GM06990 (cell line): ENCODE results near the gene NKD1.
A peak's percentile ranks its signal among the peaks of the same experiment; 100 is the strongest.

Experiments
- DNase-seq: peaks from one replicate; pipeline ENCODE4 v3.0.0-alpha.2; 2011; ENCODE audit not compliant: insufficient read length; ENCODE audit errors: extremely low read depth
- H3K27me3 ChIP-seq: replicated peaks from 2 replicates; pipeline ENCODE4 v1.6.0; 2011; ENCODE audit warnings: low read length; ENCODE audit not compliant: control insufficient read depth, insufficient read depth
- H3K36me3 ChIP-seq: 2 replicates; pipeline ENCODE4 v1.5.1; 2011; ENCODE audit warnings: low read length; ENCODE audit not compliant: control insufficient read depth, insufficient read depth
- H3K4me3 ChIP-seq: replicated peaks from 2 replicates; pipeline ENCODE4 v1.5.1; 2011; ENCODE audit warnings: low read depth, mild to moderate bottlenecking, control low read depth, low read length
- TF ChIP-seq, protein P1 (sequence below): IDR thresholded peaks from 2 replicates; pipeline ENCODE4 v1.5.1; 2011; ENCODE audit warnings: low read length, control low read depth, mild to moderate bottlenecking, inconsistent platforms; ENCODE audit not compliant: insufficient read depth, poor library complexity, severe bottlenecking

NKD1 gene

DNA sequence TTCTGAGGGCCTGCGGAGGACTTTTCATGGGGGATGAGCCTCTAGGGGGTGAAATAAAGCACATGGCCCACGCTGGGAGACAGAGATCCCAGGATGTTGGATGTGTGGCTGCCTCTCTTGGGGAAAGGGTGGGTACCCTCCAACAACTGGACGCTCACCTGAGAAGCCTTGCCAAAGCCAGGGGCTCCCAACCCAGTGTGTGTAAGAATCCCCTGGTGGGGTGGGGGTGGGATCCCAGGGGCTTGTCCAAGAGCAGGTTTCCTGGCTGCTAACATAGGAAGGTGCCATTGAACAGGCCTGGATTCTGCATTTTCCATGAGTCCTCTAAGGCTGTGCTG is 132.3 kb downstream of the NKD1 start:
- H3K4me3 ChIP-seq = peak overlapping the region; percentile 86
- TF ChIP-seq, protein P1, sequence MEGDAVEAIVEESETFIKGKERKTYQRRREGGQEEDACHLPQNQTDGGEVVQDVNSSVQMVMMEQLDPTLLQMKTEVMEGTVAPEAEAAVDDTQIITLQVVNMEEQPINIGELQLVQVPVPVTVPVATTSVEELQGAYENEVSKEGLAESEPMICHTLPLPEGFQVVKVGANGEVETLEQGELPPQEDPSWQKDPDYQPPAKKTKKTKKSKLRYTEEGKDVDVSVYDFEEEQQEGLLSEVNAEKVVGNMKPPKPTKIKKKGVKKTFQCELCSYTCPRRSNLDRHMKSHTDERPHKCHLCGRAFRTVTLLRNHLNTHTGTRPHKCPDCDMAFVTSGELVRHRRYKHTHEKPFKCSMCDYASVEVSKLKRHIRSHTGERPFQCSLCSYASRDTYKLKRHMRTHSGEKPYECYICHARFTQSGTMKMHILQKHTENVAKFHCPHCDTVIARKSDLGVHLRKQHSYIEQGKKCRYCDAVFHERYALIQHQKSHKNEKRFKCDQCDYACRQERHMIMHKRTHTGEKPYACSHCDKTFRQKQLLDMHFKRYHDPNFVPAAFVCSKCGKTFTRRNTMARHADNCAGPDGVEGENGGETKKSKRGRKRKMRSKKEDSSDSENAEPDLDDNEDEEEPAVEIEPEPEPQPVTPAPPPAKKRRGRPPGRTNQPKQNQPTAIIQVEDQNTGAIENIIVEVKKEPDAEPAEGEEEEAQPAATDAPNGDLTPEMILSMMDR = no peak

DNA sequence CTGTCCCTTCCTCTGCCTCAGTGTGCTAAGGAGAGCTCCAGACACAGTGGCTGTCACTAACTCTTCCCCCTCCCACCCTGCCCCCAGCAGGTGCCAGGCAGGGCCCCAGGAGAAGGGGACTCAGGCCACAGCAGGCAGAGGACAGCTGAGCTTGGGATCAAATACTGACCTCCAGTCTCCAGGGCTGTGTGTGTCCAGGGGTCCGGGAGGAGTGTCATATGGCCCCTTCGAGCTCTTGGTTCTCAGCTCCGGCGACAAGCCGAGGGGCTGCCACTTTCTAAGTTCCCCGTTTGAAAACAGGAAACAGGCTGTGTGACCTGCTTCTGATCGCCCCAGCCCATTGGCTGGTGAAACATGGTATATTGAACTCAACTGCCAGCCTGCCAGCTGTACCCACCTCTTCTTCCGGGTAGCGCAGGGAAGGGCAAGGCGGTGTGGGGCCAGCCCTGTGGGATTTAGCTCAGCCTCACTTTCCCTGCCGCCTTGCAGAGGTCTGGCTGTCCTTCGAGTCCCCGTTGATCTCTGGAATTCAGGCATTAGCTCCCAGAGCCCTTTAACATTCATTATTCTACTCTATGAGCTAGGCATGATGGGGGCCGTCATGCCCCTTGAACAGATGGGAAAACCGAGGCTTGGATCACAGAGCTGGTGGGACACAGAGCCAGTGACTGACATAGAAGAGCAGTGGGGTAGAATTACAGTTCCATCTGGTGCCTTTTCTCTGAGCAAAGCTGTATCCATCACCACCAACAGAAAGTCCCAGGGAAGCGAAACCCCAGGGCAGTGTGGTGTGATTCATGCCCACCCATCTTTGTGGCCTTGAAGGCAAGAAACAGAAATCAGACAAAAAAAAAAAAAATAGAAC is 133.1 kb downstream of the NKD1 start, which contains the start of gene SNX20:
Gene SNX20 (minus strand): TSS at position 292 of the 865 bp plus-strand sequence. CDS start 3,786 bp downstream, outside the sequence.
- peaks cover 7% of the 10 kb centered on the region for H3K36me3 ChIP-seq
- peak within 1 kb of the TSS; percentile 86 for H3K4me3 ChIP-seq
- DNase-seq = peak; percentile 60
- no peaks in the 10 kb centered on the region for H3K27me3 ChIP-seq
- TF ChIP-seq, protein P1 = no peak

More for the DNA sequence above, 132.3 kb downstream of the NKD1 start:
- no peaks in the 10 kb centered on the region for H3K27me3 ChIP-seq
- no peak for DNase-seq
- peaks cover 13% of the 10 kb centered on the region for H3K36me3 ChIP-seq

DNA sequence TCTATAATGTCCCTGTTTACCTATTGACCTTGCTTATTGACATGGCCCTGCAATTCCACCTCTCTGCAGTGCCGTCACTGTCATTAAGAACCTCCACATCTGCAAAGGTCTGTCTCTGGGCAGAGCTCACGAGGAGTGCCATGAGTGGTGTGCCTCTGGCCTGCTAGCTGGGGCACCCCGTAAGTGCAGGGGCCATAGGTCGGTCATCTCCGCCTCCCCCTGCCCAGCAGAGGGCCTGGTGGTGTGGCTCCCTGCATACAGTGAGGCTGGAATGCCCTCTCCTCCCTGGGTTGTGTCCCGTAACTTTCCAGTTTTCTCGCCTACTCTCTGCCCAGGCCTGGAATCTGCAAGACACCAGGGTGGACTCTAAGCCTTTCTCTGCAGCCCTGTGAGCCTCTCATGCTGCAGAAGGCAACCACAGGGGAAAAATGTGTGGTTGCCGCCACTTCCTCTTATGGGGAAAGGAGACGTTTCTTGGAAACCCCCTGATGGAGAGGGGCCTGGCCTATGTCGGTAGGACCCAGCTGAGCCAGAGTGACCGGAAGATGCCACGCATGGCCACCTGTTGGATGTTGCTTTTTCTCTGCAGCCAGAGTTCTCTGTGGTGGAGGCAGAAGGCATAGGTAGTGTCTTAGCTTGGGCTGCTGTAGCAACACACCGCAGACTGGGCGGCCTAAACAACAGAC is 135.6 kb downstream of the NKD1 start:
- TF ChIP-seq, protein P1 = no peak
- no peaks in the 10 kb centered on the region for H3K36me3 ChIP-seq
- H3K4me3 ChIP-seq = no peak overlapping the region
- H3K27me3 ChIP-seq = no peaks in the 10 kb centered on the region
- peak; percentile 77 for DNase-seq

DNA sequence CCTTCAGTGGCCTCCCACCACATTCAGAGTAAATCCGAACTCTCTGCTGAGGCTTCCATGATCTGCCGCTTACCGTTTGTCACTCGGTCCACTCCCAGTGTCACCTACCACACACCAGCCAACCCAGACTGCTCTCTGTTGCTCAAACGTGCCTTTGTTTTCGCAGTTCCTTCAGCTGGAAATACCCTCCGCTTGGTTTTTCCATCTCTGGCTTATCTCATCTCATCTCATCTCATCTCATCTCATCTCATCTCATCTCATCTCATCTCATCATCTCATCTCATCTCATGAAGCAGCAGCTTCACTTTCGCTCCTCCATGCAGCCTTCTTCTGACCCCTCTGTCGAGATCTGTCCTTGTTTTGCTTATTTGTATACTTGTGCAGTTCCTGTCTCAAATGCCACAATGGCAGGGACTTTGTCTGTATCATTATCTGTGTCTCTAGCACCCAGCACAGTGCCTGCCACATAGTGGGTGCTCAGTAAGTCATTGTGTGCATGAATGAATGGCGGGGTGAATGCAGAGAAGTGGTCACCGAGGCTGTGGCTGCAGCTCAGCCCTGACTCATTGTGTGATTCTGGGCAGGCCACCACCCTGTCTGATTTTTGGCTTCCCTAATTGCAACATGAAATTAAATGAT is 136.7 kb downstream of the NKD1 start:
- peak; percentile 38 for DNase-seq
- no peaks in the 10 kb centered on the region for H3K27me3 ChIP-seq
- TF ChIP-seq, protein P1 = no peak

DNA sequence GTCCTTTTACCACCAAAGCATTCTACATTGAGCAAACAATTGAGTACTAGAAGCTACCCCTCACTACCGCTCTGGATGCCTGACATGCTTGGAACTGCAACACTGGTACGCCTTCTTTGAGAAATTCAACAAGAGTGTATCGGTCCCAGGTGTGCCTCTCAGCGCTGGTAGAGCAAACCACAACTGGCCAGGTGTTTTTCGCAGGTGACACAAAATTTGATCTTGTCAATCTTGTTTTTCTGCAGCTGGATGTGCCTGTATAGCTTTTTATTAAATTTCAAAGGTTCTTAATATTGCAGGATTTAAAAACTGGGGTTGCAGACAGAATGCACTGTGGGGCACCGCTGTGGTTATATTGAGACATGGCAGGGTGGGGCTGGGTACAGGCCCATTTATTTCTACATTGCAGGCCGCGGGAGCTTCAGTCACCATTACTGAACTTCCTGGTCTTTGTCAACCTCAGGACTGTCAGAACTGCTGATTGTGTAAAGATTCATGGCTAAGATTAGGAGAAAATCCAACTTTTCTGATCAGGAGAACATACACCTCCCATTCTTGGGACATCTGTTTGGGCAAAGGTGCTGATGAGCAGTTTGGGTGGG is 137.4 kb downstream of the NKD1 start:
- Histone ChIP-seq H3K27me3 (no peaks in the 10 kb centered on the region), H3K36me3 (no peaks in the 10 kb centered on the region), H3K4me3 (no peak overlapping the region)
- TF ChIP-seq, protein P1 = no peak
- DNase-seq = no peak

More for the DNA sequence above, 136.7 kb downstream of the NKD1 start:
- Histone ChIP-seq H3K36me3 (no peaks in the 10 kb centered on the region), H3K4me3 (no peak overlapping the region)
